ENCODE measurements around the gene LRRC2. TPM values are rescaled to one million over a fixed set of nuclear protein-coding genes. Genes with fewer than 3 reads are reported as not detected.

Gene LRRC2
- total RNA-seq, 1 experiment from 2014 or later, result 2.6 TPM

DNA sequence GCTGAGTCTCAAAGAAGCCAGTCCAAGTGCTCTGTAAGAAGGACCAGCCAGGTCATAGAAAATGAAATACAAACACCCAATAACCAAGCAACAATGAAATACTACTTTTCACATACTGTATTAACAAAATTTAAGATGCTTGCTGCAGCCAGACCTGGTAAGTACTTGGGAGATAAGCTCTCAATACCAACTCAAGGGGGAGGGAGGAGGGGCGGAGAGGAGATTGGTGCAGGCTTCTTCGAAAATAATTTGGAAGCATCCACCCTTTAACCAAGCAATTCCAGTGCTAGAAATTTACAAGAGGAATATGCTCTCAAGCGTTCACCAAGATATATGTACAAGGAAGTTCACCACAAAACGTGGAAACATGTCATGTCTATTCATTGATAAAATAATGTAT lies 7.6 kb upstream of the LRRC2 start:
- Histone ChIP-seq H2BK12ac (ENCODE audit: insufficient read length, low read depth, low read length) (no peak overlapping the region), H4K20me1 (ENCODE audit: control insufficient read depth, insufficient read depth, insufficient read length) (no peaks in the 10 kb centered on the region), H3K79me2 (ENCODE audit: insufficient read depth, low read length) (peaks cover 3% of the 10 kb centered on the region; the same call in 1 of the 2 replicates), H3K4me2 (ENCODE audit: insufficient read depth, insufficient read length, low read length) (peak overlapping the region; percentile 84), H3K27me3 (ENCODE audit: insufficient read depth, low read length) (no peaks in the 10 kb centered on the region), H3K27ac (ENCODE audit: insufficient read length, low read depth, low read length) (peak overlapping the region; percentile 96), H3K23ac (ENCODE audit: insufficient read length, low read depth, low read length) (no peak overlapping the region), H3K4ac (ENCODE audit: low read depth, low read length) (no peak overlapping the region), H2BK5ac (ENCODE audit: insufficient read length, low read length) (no peak overlapping the region), H2BK15ac (ENCODE audit: low read depth, low read length) (no peak overlapping the region), H3K9me3 (ENCODE audit: control insufficient read depth, low read depth, low read length) (no peaks in the 10 kb centered on the region), H3K14ac (ENCODE audit: insufficient read depth, low read length) (no peak overlapping the region), H4K91ac (ENCODE audit: insufficient read length, low read depth, low read length) (no peak overlapping the region), H2BK120ac (ENCODE audit: low read depth, low read length, poor library complexity, severe bottlenecking) (no peak overlapping the region), H3K18ac (ENCODE audit: insufficient read length, low read depth, low read length) (no peak overlapping the region), H3K79me1 (ENCODE audit: insufficient read depth, low read depth, low read length, poor library complexity, severe bottlenecking) (no peaks in the 10 kb centered on the region), H3K56ac (ENCODE audit: insufficient read length, low read depth, low read length) (no peak overlapping the region), H3K23me2 (ENCODE audit: insufficient read length, low read depth, low read length, poor library complexity, severe bottlenecking) (peaks cover 14% of the 10 kb centered on the region), H4K8ac (replicated peaks; ENCODE audit: insufficient read length, low read depth, low read length) (no peak overlapping the region), H2BK20ac (ENCODE audit: low read depth, low read length, poor library complexity, severe bottlenecking) (no peak overlapping the region), H4K5ac (ENCODE audit: insufficient read length, low read depth, low read length) (no peak overlapping the region), H2AFZ (ENCODE audit: low read length) (no peak overlapping the region), H3K9ac (ENCODE audit: extremely low read depth, insufficient read length, low read length) (peak overlapping the region; percentile 22), H2AK5ac (ENCODE audit: insufficient read length, low read length) (no peak overlapping the region), H3T11ph (ENCODE audit: low read length) (no peak overlapping the region), H3K4me1 (ENCODE audit: insufficient read depth, low read length) (peaks cover 13% of the 10 kb centered on the region)
- peaks cover 42 to 57% of the 10 kb centered on the region in 2 experiments for H3K4me1 Mint-ChIP-seq
- H3K27ac Mint-ChIP-seq, result peak overlapping the region; percentile 99
- H3K9me3 Mint-ChIP-seq, result peaks cover 15 to 17% of the 10 kb centered on the region in 2 experiments; a peak in 4 of 5 replicates
- no CpG with 5 or more reads among the region's 4 CpGs for WGBS (ENCODE audit: extremely low coverage, insufficient read length, low lambda C conversion rate)
- peak overlapping the region; percentile 90 to 92 for H3K4me3 Mint-ChIP-seq
- H3K27me3 Mint-ChIP-seq (ENCODE audit: low read depth), result no peaks in the 10 kb centered on the region
- H3K36me3 Mint-ChIP-seq (ENCODE audit: insufficient read depth in 1 of 3, low read depth in 3 of 3), result peaks cover 10 to 17% (median 12%) of the 10 kb centered on the region in 3 experiments; a peak in 6 of 7 replicates
- TF ChIP-seq, protein P1, sequence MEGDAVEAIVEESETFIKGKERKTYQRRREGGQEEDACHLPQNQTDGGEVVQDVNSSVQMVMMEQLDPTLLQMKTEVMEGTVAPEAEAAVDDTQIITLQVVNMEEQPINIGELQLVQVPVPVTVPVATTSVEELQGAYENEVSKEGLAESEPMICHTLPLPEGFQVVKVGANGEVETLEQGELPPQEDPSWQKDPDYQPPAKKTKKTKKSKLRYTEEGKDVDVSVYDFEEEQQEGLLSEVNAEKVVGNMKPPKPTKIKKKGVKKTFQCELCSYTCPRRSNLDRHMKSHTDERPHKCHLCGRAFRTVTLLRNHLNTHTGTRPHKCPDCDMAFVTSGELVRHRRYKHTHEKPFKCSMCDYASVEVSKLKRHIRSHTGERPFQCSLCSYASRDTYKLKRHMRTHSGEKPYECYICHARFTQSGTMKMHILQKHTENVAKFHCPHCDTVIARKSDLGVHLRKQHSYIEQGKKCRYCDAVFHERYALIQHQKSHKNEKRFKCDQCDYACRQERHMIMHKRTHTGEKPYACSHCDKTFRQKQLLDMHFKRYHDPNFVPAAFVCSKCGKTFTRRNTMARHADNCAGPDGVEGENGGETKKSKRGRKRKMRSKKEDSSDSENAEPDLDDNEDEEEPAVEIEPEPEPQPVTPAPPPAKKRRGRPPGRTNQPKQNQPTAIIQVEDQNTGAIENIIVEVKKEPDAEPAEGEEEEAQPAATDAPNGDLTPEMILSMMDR (conservative IDR thresholded peaks at IDR 0.05), result no peak
- DNase-seq, result peak; percentile 40
